ENCODE results near the gene NR3C1. TPM values are rescaled to one million over a fixed set of nuclear protein-coding genes. Genes with fewer than 3 reads are reported as not detected.

The NR3C1 gene
- total and polyA plus RNA-seq, 8 donors, result 6.5 to 42.2 (median 27.1) TPM

DNA sequence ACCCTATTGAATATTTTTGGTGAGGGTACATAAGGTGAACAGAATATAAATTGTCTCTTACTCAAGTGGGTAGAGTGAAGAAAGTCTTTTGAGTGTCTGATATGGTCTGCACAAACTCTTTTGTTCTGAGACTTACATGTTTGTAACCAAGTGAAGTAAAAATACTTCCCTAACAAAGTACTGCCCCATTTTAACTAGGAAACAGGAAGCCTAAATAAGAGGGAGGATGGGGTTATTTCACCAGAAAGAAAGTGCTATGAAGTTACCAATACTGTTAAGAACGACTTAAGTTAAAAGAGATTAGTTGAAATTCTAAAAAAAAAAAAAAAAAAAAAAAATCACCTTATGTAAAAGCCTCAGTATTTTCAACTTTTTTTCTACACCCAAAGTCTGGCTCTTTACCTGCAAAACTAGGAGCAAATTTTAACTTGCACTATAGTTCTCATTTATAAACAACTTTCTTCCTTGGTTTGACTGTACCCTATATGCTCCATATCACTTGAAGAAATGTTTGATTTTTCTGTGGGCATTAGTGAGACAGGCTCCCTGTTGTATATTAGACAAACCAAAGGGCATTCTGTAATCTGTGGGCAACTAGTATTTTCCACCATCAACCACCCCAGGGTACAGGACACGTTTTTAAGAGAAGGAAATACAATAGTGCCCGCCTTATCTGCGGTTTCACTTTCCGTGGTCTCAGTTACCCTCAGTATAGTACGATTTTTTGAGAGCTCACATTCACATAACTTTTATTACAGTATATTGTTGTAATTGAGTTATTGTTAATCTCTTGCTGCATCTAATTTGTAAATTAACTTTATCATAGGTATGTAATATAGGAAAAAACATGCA lies 127.7 kb downstream of the NR3C1 start:
- intact Hi-C loops (cut with DNase I), result no loop called here
- H3K27me3 ChIP-seq, result no peaks in the 10 kb centered on the region
- H3K9me3 ChIP-seq, result no peaks in the 10 kb centered on the region
- 85 to 91% methylated on average over 6 of the region's 6 CpGs for WGBS, 2 donors
- DNase-seq, result no peak
- H3K36me3 ChIP-seq, result peaks cover 0 to 6% (median 0%) of the 10 kb centered on the region in 3 donors
- no peak overlapping the region for H3K27ac ChIP-seq
- no peak for ATAC-seq
- no peak overlapping the region for H3K4me3 ChIP-seq
- no peaks in the 10 kb centered on the region for H3K4me1 ChIP-seq
- TF ChIP-seq, protein P1, sequence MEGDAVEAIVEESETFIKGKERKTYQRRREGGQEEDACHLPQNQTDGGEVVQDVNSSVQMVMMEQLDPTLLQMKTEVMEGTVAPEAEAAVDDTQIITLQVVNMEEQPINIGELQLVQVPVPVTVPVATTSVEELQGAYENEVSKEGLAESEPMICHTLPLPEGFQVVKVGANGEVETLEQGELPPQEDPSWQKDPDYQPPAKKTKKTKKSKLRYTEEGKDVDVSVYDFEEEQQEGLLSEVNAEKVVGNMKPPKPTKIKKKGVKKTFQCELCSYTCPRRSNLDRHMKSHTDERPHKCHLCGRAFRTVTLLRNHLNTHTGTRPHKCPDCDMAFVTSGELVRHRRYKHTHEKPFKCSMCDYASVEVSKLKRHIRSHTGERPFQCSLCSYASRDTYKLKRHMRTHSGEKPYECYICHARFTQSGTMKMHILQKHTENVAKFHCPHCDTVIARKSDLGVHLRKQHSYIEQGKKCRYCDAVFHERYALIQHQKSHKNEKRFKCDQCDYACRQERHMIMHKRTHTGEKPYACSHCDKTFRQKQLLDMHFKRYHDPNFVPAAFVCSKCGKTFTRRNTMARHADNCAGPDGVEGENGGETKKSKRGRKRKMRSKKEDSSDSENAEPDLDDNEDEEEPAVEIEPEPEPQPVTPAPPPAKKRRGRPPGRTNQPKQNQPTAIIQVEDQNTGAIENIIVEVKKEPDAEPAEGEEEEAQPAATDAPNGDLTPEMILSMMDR (IDR thresholded peaks at IDR 0.05), result no peak
- no peak for FAIRE-seq

DNA sequence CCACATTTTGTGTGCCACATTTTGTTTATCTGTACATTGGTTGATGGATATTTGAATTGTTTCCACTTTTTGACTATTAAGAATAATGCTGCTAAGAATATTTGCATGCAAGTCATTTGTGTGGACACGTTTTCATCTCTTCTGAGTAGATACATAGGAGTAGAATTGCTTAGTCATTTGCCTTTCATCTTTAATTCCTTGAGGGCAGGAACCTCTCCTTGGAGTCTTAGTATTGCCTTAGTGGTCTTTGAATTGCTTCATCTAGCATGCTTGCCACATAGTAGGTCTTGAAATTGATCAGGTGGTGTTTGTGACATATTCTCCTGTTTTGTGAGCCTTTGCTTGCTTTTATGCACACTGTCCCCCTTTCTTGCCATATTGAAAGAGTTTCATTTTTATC lies 128.5 kb downstream of the NR3C1 start:
- WGBS, 2 donors, result 87 to 96% methylated on average over 1 of the region's 1 CpG
- intact Hi-C loops (cut with DNase I), result no loop called here

DNA sequence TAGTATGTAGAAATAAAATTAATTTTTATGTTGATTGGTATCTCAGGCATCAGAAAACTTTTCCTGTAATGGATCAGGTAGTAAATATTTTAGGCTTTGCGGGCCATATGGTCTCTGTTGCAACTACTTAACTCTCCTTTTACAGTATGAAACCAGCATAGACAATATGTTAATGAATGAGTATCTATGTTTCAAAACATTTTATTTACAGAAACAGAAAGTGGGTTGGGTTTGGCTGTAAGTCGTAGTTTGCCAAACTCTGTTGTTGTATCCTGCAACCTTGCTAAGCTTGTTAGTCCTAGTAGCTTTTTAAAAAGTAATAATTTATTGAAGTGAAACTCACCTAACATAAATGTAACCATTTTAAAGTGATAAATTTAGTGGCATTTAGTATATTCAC lies 132.1 kb downstream of the NR3C1 start:
- DNase-seq (no peak), FAIRE-seq (no peak), ATAC-seq (no peak)
- intact Hi-C loops (cut with DNase I), result no loop called here
- no peaks in the 10 kb centered on the region for H3K27me3 ChIP-seq
- no peaks in the 10 kb centered on the region for H3K9me3 ChIP-seq
- TF ChIP-seq, protein P1 (IDR thresholded peaks at IDR 0.05), result no peak
- WGBS, 2 donors, result 91 to 94% methylated on average over 2 of the region's 2 CpGs
- no peaks in the 10 kb centered on the region for H3K36me3 ChIP-seq
- H3K27ac ChIP-seq, result no peak overlapping the region
- H3K4me3 ChIP-seq, result no peak overlapping the region
- H3K4me1 ChIP-seq, result no peaks in the 10 kb centered on the region

More for the DNA sequence above, 128.5 kb downstream of the NR3C1 start:
- Histone ChIP-seq H3K27me3 (no peaks in the 10 kb centered on the region), H3K4me3 (no peak overlapping the region), H3K9me3 (no peaks in the 10 kb centered on the region), H3K36me3 (peaks cover 0 to 6% (median 0%) of the 10 kb centered on the region in 3 donors), H3K27ac (no peak overlapping the region), H3K4me1 (no peaks in the 10 kb centered on the region)
- ATAC-seq (no peak), FAIRE-seq (no peak), DNase-seq (no peak)
- TF ChIP-seq, protein P1 (IDR thresholded peaks at IDR 0.05), result no peak

GRCh38 chr5:143268388-143268787 lies 135.1 kb downstream of the NR3C1 start:
- intact Hi-C loops (cut with DNase I), result no loop called here
- Histone ChIP-seq H3K9me3 (no peaks in the 10 kb centered on the region), H3K4me3 (no peak overlapping the region), H3K4me1 (no peaks in the 10 kb centered on the region), H3K36me3 (no peaks in the 10 kb centered on the region), H3K27ac (no peak overlapping the region), H3K27me3 (no peaks in the 10 kb centered on the region)
- DNase-seq (no peak), FAIRE-seq (no peak), ATAC-seq (no peak)
- TF ChIP-seq, protein P1 (IDR thresholded peaks at IDR 0.05), result no peak
- WGBS, 2 donors, result 91% methylated on average over 2 of the region's 2 CpGs

GRCh38 chr5:143267186-143267585 lies 136.3 kb downstream of the NR3C1 start:
- WGBS, 2 donors, result 97% methylated on average over 2 of the region's 2 CpGs
- TF ChIP-seq, protein P1 (IDR thresholded peaks at IDR 0.05), result no peak
- ATAC-seq (no peak), DNase-seq (no peak), FAIRE-seq (no peak)
- H3K4me3 ChIP-seq, result no peak overlapping the region
- H3K9me3 ChIP-seq, result no peaks in the 10 kb centered on the region
- H3K27me3 ChIP-seq, result no peaks in the 10 kb centered on the region
- intact Hi-C loops (cut with DNase I), result no loop called here
- H3K36me3 ChIP-seq, result no peaks in the 10 kb centered on the region
- no peaks in the 10 kb centered on the region for H3K4me1 ChIP-seq
- no peak overlapping the region for H3K27ac ChIP-seq
